ENCODE results near the gene VAC14. TPM values are rescaled to one million over a fixed set of nuclear protein-coding genes. Genes with fewer than 3 reads are reported as not detected.

Gene VAC14
- total RNA-seq, 1 donor from 2014 or later: 16.1 TPM

DNA sequence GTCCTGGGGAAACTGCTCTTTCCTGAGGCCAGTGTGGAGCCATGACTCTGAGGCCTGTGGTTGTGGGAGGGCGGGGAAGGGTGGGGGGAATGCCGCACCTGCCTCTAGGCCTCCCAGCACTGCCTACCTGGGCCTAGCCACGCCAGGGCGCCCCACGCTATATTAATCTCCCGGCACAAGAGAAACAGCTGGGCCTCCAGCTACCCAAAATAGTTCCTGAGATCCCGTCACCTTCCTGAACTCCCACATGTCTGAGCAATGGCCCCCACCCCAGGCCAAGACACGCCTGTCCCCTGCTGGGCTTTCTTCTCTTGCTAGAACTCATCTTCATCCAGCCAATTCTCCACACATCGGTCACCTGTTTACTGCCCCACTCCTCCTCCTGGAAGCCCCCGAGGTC, 102.1 kb downstream of the VAC14 start:
- Histone ChIP-seq H3F3A (ENCODE audit: low read depth) (peaks cover 8% of the 10 kb centered on the region), H3K4me2 (no peak overlapping the region), H3K27ac (no peak overlapping the region), H3K36me3 (no peaks in the 10 kb centered on the region), H3K4me1 (peaks cover 22% of the 10 kb centered on the region), H2AFZ (replicated peaks) (no peak overlapping the region), H4K20me1 (ENCODE audit: low read depth) (peaks cover 18% of the 10 kb centered on the region), H3K9ac (no peak overlapping the region), H3K4me3 (no peak overlapping the region), H3K79me2 (ENCODE audit: low read depth) (no peaks in the 10 kb centered on the region), H3K27me3 (no peaks in the 10 kb centered on the region), H3K9me3 (ENCODE audit: low read depth) (no peaks in the 10 kb centered on the region)
- peaks cover 3% of the 10 kb centered on the region for H3K36me3 Mint-ChIP-seq
- TF ChIP-seq EZH2 (IDR thresholded peaks at IDR 0.05) (no peak), EZH2phosphoT487 (IDR thresholded peaks at IDR 0.05) (no peak)
- TF ChIP-seq, protein P1, sequence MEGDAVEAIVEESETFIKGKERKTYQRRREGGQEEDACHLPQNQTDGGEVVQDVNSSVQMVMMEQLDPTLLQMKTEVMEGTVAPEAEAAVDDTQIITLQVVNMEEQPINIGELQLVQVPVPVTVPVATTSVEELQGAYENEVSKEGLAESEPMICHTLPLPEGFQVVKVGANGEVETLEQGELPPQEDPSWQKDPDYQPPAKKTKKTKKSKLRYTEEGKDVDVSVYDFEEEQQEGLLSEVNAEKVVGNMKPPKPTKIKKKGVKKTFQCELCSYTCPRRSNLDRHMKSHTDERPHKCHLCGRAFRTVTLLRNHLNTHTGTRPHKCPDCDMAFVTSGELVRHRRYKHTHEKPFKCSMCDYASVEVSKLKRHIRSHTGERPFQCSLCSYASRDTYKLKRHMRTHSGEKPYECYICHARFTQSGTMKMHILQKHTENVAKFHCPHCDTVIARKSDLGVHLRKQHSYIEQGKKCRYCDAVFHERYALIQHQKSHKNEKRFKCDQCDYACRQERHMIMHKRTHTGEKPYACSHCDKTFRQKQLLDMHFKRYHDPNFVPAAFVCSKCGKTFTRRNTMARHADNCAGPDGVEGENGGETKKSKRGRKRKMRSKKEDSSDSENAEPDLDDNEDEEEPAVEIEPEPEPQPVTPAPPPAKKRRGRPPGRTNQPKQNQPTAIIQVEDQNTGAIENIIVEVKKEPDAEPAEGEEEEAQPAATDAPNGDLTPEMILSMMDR (IDR thresholded peaks at IDR 0.05): no peak
- peaks cover 4% of the 10 kb centered on the region for H3K27me3 Mint-ChIP-seq (ENCODE audit: insufficient read depth, low read depth)
- no peak overlapping the region for H3K27ac Mint-ChIP-seq
- peaks cover 45% of the 10 kb centered on the region for H3K4me1 Mint-ChIP-seq
- no peak for DNase-seq (ENCODE audit: low spot score)
- H3K4me3 Mint-ChIP-seq: no peak overlapping the region
- H3K9me3 Mint-ChIP-seq: no peaks in the 10 kb centered on the region

DNA sequence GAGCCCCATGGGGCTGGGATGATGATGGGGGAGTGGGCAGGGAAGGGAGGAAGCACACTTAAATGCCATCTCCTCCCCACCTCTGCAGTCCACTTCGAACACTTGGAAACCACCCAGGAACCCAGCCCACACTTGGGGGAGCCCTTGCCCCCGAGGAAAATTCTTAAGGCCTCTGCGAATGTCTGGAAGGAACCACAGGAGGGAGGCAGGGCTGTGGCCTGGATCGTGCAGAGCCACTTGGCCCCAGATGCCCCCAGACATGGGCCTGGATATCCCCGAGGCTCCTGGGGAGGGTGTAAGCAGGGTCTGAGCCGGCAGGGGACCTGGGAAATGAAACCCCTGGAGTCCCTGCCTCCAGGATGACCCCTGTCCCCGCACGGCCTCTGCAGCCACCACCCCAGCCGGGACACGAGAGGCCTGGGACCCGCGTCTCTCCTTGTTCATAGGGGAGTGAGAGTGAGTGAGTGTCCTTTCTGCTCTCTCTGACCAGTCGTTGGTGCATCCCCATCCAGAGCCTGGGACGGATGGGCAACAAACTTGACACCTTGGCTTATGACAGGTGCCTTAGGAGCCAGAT, 103.3 kb downstream of the VAC14 start:
- TF ChIP-seq EZH2phosphoT487 (IDR thresholded peaks at IDR 0.05): no peak
- TF ChIP-seq, protein P1 (IDR thresholded peaks at IDR 0.05): no peak
- no peak for TF ChIP-seq EZH2 (IDR thresholded peaks at IDR 0.05)
- Mint-ChIP-seq H3K36me3 (peaks cover 3% of the 10 kb centered on the region), H3K4me3 (no peak overlapping the region), H3K27me3 (ENCODE audit: insufficient read depth, low read depth) (peaks cover 6% of the 10 kb centered on the region), H3K27ac (no peak overlapping the region), H3K9me3 (no peaks in the 10 kb centered on the region), H3K4me1 (peaks cover 40% of the 10 kb centered on the region)
- no peak overlapping the region for H3K27ac ChIP-seq
- H3K9me3 ChIP-seq (ENCODE audit: low read depth): no peaks in the 10 kb centered on the region
- H3K4me3 ChIP-seq: no peak overlapping the region
- peaks cover 7% of the 10 kb centered on the region for H4K20me1 ChIP-seq (ENCODE audit: low read depth)
- H3F3A ChIP-seq (ENCODE audit: low read depth): peaks cover 11% of the 10 kb centered on the region
- no peak overlapping the region for H3K9ac ChIP-seq
- H3K4me1 ChIP-seq: peaks cover 30% of the 10 kb centered on the region
- no peaks in the 10 kb centered on the region for H3K79me2 ChIP-seq (ENCODE audit: low read depth)
- no peak overlapping the region for H3K4me2 ChIP-seq
- no peaks in the 10 kb centered on the region for H3K36me3 ChIP-seq
- DNase-seq (ENCODE audit: low spot score): no peak
- H3K27me3 ChIP-seq: no peaks in the 10 kb centered on the region
- H2AFZ ChIP-seq (replicated peaks): no peak overlapping the region

DNA sequence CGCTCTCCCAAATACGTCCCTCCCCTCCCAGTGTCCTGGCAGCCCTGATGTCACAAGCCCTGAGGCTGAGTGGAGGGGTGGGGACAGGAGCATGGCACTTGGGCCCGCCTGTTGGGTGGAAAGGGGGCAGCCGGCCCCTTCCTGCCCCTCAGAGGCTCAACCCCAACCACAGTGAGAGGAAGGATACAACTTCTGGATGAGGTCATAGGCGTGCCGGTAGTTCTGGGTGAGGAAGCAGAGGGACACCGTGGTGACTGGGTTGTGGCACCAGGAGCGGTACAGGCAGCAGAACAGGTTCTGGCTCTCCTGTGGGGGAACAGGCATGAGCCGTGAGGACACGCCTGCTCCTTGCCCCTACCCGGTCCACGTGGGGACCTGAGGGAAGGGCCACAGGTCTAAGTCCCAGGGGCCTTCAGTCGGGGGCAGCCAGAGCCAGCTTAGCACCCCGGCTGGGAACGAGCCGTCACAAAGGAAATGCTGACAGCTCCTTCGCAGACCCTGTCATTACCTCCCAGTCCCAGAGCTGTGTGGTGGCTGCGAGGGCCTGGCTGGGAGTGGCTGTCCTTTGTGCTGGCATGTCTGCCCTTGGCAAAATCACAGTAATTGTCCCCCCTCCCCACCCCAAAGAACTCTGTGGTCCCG, 103.9 kb downstream of the VAC14 start:
- Mint-ChIP-seq H3K27me3 (ENCODE audit: insufficient read depth, low read depth) (peaks cover 6% of the 10 kb centered on the region), H3K36me3 (peaks cover 3% of the 10 kb centered on the region), H3K9me3 (no peaks in the 10 kb centered on the region), H3K4me3 (no peak overlapping the region), H3K4me1 (peaks cover 39% of the 10 kb centered on the region), H3K27ac (no peak overlapping the region)
- peaks cover 11% of the 10 kb centered on the region for H3F3A ChIP-seq (ENCODE audit: low read depth)
- peaks cover 30% of the 10 kb centered on the region for H3K4me1 ChIP-seq
- H3K27me3 ChIP-seq: no peaks in the 10 kb centered on the region
- no peak overlapping the region for H3K4me2 ChIP-seq
- H3K9ac ChIP-seq: no peak overlapping the region
- no peak overlapping the region for H3K4me3 ChIP-seq
- H3K36me3 ChIP-seq: no peaks in the 10 kb centered on the region
- no peaks in the 10 kb centered on the region for H3K9me3 ChIP-seq (ENCODE audit: low read depth)
- no peak for DNase-seq (ENCODE audit: low spot score)
- no peak overlapping the region for H2AFZ ChIP-seq (replicated peaks)
- H3K27ac ChIP-seq: no peak overlapping the region
- H3K79me2 ChIP-seq (ENCODE audit: low read depth): no peaks in the 10 kb centered on the region
- peaks cover 3% of the 10 kb centered on the region for H4K20me1 ChIP-seq (ENCODE audit: low read depth)
- no peak for TF ChIP-seq EZH2phosphoT487 (IDR thresholded peaks at IDR 0.05)
- TF ChIP-seq, protein P1 (IDR thresholded peaks at IDR 0.05): no peak
- no peak for TF ChIP-seq EZH2 (IDR thresholded peaks at IDR 0.05)
